Left renal cortex interstitium (tissue), 4 donors: ENCODE results near the gene CYP2S1. TPM values are rescaled to one million over a fixed set of nuclear protein-coding genes. Genes with fewer than 3 reads are reported as not detected.
"Not testable (repeated sequence)": the region's sequence is repeated elsewhere in the genome, so short reads cannot be mapped to it uniquely, and the experiment has no call there.

Experiments used
- DNase-seq, 4 donors: peaks; one replicate each; pipeline ENCODE4 v3.0.0-alpha.2; 2013; ENCODE audit warnings: low read depth in 4 of 4, low spot score in 2 of 4, missing footprints in 1 of 4
- polyA plus RNA-seq, 4 donors: library from polyadenylated mRNA; unstranded; fragments of 120-200 nt; gene quantifications; one replicate each; pipeline ENCODE4 v1.2.1, GENCODE V29; 2013; ENCODE audit not compliant: insufficient read length in 4 of 4

The CYP2S1 gene
- polyA plus RNA-seq = under 1 TPM; 0.32 to 0.52 (median 0.41) TPM

- DNase-seq = no peak
Observed at GRCh38 chr19:41192574-41193429, at the start of gene CYP2S1. Gene CYP2S1 (plus strand): TSS chr19:41193219. CDS start chr19:41193265, 46 bp downstream.

GRCh38 chr19:41144403-41144802 lies 48.6 kb upstream of the CYP2S1 start:
- peak in 2 of 4 donors; percentile 8 to 9 for DNase-seq

- DNase-seq = no peak
Observed at GRCh38 chr19:41149831-41150230, 43.2 kb upstream of the CYP2S1 start.

- not testable (repeated sequence) for DNase-seq
Observed at GRCh38 chr19:41150986-41151385, 42.0 kb upstream of the CYP2S1 start.

- DNase-seq = no peak
Observed at GRCh38 chr19:41154060-41154459, 39.0 kb upstream of the CYP2S1 start.

- no peak for DNase-seq
Observed at GRCh38 chr19:41156207-41156606, 36.8 kb upstream of the CYP2S1 start.

GRCh38 chr19:41159881-41160280 lies 33.1 kb upstream of the CYP2S1 start:
- no peak for DNase-seq

- no peak for DNase-seq
Observed at GRCh38 chr19:41161903-41162302, 31.1 kb upstream of the CYP2S1 start.

GRCh38 chr19:41166944-41167804 lies 25.8 kb upstream of the CYP2S1 start:
- DNase-seq = no peak

GRCh38 chr19:41172297-41173164 lies 20.5 kb upstream of the CYP2S1 start:
- DNase-seq = no peak

GRCh38 chr19:41174297-41174928 lies 18.6 kb upstream of the CYP2S1 start:
- no peak for DNase-seq

GRCh38 chr19:41175801-41176777 lies 16.9 kb upstream of the CYP2S1 start:
- peak in 1 of 4 donors; percentile 11 for DNase-seq

GRCh38 chr19:41180173-41180572 lies 12.8 kb upstream of the CYP2S1 start:
- DNase-seq = not testable (repeated sequence)

- no peak for DNase-seq
Observed at GRCh38 chr19:41186971-41187883, 5.8 kb upstream of the CYP2S1 start.

GRCh38 chr19:41187884-41188279 lies 5.1 kb upstream of the CYP2S1 start:
- no peak for DNase-seq

- DNase-seq = peak in 1 of 4 donors; percentile 48
Observed at GRCh38 chr19:41189425-41190065, 3.5 kb upstream of the CYP2S1 start.
